CD1c-positive myeloid dendritic cell (primary cell): ENCODE results near the gene YWHAG.
"Not testable (repeated sequence)": the region's sequence is repeated elsewhere in the genome, so short reads cannot be mapped to it uniquely, and the experiment has no call there.

Source experiments
- DNase-seq: peaks from one replicate; pipeline ENCODE4 v3.0.0-alpha.2; 2016; ENCODE audit errors: extremely low spot score

YWHAG gene

DNA sequence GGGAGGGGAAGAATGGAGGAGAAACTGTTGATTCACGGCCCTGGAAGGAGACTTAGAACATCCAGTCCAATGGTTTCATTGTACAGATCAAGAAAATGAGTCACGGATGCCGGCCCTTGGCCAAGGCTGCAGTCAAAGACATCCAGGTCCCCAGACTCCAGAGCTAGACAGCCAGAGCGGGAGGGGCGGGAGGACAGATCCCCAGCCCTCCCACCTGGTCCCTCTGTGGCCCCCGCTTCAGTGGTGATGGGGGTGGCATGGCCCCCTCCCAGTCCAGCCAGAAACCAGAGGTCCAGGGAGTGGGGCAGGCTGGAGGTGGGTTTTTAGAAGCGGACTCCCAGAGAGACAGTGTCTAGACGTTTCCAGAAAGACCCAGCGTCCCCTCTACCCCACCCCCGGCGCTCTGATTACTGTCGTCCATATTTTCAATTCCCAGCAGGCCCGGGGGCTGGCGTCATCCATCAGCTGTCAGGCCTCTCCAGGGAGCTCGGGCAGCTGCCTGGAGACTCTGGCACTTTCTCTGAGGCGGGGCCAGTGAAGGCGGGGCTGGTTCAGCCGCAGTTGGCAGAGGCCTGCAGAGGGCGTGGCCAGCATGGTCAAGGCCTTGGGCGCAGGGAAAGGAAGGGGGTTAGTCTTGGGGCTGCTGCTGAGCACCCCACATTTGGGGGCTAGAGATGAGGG is 64.3 kb downstream of the YWHAG start:
- DNase-seq, result peak; percentile 68

DNA sequence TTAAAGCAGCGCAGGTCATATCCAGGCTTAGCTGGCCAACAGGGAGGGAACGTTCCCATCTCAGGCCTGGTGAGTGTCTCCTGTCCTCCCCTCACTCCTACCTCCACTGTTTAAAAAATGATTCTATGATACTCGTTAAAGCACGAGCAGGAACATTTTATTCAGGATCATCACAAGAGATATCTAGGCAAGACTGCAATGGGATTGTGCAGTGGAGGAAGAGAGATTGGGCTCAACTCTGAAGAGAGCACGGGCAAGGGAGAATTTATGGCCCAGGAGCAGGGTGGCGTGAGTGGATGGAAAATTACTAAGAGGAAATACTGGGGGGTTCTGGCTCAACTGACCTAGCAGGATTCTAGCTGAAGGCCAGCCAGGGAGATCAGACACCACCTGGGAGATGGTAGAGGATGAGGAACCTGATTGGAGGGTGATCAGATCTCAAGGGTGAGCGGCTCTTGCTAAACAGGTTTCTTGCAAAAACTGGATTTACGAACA is 65.3 kb downstream of the YWHAG start:
- no peak for DNase-seq

DNA sequence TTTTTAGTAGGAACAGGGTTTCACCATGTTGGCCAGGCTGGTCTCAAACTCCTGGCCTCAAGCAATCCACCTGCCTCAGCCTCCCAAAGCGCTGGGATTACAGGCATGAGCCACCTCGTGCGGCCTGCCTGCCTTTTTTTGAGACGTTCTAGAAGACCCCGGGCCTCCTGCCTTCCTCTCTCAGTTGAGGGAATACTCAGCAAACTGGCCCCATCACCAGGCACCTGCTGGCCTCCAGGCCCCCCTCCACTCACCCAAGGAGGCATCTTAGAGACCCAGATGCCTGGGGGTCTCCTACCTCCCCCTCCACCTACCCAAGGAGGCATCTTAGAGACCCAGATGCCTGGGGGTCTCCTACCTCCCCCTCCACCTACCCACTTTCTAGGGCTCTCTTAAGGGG is 65.9 kb downstream of the YWHAG start:
- DNase-seq, result not testable (repeated sequence)

DNA sequence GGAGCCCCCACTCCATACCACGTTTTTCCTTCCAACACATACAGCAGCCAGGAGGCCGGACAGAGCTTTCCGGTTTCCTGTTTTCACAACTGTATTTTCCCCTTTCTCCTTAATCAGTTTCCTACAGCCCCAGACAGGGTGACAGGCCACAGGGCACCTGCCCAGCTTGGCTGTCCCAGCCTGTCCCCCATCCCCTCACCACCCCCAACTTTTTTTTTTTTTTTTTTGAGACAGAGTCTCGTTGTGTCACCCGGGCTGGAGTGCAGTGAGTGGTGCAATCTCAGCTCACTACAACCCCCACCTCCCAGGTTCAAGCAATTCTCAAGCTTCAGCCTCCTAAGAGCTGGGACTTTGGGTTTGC is 66.6 kb downstream of the YWHAG start:
- DNase-seq, result no peak

DNA sequence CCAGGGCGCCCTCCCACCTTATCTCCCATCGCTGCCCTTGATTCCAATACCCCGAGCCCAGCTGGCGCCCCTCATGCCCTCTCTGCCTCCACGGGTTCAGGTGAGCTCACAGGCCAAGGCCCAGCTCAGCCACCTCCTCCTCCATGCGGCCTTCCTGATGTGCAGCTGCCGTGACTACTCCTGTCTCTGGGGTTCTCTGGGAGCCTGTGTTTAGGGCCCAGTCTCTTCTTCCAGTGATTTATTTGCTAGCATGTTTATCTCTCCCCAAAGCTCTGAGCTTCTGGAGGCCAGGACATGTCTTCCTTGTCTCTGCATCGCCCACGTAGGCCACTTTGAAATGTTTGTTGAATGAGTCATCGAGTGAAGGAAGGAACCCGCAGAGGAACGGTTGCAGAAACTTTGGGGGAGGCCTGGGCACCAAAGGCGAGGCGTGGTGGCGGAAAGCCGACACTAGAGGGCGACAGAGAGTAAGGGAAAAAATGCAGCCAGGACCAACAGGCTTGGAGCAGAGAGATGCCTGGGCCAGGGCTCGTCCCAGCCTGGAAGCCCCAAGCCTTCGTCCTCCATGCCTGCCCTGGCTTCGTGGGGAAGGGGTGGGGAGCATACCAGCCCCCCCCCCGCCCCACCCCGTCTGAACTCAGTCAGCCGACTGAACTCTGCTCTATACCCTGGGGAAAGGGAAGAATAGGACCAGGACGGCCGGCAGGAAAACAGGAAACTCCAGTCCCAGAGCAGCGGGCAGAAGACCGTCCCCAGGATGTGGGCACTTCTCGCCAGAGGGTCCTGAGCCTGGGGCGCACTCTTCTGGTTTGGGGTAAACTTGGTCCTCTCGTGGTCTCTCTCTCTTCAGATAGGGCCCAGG is 67.2 kb downstream of the YWHAG start:
- peak; percentile 96 for DNase-seq

DNA sequence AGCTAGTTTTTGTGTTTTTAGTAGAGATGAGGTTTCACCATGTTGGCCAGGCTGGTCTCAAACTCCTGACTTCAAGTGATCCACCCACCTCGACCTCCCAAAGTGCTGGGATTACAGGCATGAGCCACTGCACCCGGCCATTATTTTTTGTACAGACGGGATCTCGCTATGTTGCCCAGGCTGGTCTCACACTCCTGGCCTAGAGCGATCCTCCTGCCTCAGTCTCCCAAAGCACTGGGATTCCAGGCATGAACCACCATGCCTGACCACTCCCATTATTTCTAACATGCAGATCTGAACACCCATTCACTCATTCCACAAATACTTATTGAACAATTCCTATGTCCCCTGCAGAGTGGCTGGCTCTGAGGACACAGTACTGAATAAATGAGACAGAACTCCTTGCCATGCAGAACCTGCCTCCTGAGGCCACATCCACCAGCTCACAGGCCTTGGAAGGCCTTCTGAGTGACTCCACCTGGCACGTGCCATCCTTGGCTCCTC is 67.9 kb downstream of the YWHAG start:
- not testable (repeated sequence) for DNase-seq

DNA sequence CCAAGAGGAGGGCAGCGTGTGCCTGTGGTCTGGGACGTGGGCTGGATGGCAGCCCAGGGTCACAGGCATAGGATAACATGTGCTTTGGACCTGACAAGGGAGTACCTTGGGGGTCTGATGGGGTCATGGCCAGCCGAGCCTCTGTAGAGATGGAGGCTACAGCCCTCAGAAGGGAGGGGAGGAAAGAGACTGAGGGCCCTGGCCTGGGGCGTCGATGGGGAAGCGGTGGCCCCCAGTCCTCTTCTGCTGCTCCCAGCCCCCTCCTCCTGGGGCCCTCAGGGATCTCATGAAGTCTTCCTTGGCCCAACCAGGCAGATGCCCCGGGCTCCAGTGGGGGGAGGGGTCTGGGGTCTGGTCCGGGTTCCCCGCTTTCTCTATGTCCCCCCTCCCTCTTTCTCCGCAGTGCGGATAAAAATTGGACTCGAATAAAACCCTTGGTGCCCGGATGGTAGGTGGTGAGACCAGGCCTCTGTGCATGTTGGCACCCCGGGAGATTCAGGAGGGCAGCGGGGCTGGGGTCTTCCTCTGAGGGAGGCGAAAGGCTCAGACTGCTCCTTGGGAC is 71.9 kb downstream of the YWHAG start:
- DNase-seq, result no peak

DNA sequence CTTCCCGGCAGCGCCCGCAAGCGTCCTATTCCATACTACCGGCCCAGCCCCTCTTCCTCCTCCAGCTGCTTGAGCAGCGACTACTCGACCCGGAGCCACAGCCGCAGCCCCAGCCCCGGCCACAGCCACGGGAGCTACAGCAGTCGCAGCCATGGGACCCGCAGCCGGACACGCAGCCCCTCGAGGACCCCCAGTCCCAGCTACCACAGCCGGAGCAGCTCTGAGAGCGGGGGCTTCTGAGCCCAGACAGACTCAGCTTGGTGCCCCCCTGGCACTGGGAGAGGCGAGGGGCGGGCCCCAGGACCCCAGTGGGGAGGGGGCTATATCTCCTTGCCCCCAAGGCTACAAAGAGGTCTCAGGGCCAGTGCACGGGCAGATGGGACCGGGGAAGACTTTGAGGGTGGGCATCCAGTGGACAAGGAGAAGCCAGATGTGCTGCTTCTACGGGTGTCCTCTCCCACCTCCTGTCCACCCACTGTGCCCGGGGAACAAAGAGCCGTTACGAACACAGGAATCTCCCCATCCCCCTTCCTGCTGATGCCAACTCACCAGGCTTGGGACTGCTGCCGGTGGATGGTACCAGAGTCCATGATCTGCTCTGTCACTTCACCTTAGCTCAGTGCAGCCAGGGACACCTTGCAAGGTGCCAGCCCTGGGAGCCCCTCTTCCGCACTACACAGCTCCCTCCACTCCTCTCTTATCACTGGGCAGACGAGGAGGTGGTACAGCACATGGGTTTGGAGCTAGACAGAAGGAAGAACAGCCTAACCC is 73.0 kb downstream of the YWHAG start:
- DNase-seq, result no peak

DNA sequence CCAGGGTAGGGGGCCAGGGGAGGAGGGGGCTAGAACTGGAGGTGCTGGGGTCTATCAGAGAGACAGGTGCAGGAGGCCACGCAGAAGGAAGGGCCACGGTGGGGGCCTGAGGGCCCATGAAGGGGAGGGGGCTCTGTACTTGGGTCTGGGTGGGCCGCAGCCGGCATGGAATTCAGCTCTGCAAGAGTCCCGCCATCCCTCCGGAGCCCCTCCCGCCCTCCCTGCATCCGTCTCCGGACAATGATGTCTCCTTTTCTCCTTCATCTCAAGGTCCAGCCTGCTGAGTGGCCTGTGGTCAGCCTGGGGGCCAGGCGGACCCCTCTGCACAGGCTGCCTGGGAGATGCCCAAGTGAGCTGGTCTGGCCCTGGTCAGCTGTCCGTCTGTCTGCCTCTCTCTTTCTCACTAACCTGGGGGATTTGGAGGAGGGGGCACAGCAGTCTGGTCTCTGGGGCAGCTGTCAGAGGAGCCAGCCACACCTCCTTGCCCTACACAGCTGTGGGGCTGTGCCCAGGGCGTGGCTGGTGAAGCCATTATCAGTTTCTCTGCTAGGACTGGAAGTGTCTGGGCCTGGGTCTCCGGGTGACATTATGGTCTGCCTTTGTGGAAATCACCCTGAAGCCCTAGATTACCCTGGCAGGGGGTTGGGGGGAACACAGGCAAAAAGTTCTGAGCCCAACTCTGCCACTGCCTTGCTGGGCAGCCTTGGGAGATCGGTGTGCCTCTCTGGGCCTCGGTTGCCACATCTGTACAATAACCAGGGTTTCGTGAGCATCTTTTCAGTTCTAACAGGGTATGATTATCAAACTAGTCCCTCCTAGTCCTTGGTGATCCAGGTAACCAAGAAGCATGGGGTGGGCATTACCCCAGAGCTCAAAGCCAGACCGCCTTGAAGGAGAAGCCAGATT is 75.3 kb downstream of the YWHAG start:
- DNase-seq, result no peak

DNA sequence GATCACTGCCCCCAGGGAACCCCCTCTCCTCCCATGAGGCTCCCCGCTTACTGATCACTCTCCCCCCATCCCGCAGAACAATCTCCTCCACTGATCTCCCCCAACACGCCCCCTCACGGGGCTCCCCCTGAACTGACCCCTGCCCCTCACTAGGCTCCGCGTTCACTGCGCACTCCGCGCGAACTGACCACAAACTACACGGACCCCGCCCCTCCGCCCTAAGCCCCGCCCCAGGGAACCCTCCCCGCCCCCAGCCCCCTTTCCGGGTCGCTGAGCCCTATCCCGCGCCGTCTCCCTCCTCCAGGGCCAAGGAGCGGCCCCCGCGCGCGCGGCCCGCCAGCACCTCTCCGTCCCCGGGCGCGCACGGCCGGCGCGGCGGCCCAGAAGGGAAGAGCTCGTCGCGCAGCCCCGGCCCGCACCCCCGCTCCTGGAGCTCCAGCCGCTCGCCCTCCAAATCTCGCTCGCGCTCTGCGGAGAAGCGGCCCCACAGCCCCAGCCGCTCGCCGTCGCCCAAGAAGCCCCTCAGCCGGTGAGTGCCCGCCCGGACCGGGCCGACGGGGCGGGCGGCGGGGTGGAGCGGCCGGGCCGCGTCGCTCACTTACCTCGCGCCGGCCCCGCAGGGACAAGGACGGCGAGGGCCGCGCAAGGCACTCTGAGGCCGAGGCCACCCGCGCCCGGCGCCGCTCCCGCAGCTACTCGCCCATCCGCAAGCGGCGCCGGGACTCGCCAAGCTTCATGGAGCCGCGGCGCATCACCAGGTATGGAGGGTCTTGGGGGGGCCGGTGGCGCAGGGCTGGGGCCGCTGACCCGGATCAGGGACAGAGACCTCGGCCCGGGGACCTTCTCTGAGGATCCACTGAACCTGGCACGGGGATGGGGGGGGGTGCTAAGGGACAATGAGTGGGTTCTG is 76.2 kb downstream of the YWHAG start:
- DNase-seq, result peak; percentile 49

DNA sequence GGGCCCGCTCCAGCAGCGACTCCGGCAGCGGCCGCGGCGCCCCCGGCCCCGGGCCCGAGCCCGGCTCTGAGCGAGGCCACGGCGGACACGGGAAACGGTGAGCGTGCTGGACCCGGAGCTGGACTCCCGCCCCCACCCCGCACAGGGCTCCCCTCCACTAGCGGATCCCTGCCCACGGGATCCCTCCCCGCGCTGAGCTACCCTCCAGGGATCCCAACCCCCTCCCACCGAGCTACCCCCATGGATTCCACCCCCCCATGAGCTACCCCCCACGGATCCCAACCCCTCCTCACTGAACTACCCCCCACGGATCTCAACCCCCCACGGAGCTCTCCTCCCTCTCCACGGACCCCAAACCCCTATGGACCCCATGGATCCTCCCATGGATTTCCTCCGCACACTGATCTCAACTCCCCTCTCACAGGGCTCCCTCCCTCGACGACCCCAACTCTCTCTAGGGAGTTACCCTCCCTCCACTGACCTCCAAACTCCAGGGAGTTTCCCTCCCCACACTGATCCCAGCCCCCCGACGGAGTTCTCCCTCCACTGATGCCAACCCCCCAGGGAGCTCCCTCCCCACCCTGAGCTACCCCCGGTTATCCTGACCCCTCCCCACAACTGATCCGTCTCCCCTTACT is 77.0 kb downstream of the YWHAG start:
- no peak for DNase-seq

DNA sequence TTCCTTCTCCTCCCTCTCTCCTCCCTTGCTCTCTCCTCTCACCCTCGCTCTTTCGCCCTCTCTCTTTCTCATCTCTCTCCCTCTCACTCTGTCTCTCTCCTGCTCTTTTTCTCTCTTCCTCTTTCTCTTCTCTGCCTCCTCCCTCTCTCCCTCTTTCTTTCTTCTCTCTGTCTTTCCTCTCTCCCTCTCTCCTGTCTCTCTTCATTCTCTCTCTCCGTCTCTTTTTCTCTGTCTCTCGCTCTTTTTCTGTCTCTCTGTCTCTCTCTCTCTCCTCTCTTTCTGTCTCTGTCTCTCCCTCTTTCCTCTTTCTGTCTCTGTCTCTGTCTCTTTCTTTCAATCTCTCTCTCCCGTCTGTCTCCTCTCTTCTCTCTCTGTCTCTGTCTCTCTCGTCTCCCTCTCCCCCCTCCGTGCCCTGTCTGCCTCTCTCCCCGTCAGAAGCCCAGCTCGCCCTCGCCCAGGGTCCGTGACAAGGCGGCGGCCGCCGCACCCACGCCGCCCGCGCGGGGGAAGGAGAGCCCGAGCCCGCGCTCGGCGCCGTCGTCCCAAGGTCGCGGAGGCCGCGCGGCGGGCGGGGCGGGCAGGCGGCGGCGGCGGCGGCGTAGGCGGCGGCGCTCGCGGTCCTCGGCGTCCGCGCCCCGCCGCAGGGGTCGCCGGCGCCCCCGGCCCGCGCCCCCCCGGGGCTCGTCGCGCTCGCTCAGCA is 77.6 kb downstream of the YWHAG start:
- DNase-seq, result peak; percentile 58

DNA sequence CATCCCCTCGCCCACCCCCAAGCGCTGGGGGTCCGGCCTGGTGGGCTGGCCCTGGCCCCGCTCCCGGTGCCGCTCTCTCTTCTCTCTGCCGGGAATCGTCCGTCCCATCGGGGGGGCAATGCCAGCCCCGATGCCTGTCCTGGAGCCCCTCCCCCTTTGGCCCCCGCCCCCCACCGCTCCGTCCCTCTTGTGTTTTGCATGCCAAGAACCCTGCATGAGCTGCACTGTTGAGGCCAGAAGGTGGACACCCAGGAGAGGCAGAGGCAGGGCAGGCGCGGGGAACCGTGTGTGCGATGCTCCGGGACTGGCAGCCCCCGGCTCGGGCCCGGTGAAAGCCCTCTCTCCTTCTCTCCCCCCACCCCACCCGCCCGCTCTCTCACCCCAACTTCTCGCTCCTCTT is 78.4 kb downstream of the YWHAG start:
- DNase-seq, result no peak

DNA sequence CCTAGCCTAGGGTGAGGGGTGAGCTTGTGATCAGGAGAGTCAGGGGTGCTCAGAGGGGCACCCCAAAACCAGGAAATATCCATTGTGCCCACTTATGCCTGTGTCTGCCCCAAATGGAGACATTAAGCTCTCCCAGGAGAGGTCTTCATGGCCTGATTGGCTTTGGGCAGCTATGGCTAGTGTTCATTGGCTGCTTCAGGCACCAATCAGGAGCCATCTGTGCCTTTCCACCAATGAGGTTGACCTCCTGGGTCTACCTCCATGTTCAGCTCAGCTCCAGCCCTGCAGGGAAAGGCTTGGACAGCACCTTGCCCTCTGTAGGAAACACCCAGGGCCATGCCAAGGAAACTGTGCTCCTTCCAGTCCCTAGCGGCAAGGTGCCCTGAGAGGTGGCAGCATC is 80.3 kb downstream of the YWHAG start:
- no peak for DNase-seq
